Right forelimb (tissue), 1 donor: Measurements from ENCODE around the gene SNX25.
A peak's percentile ranks its signal among the peaks of the same experiment; 100 is the strongest.

Experiments
- DNase-seq: peaks from one replicate; pipeline ENCODE4 v3.0.0-alpha.2; 2018

Gene SNX25

DNA sequence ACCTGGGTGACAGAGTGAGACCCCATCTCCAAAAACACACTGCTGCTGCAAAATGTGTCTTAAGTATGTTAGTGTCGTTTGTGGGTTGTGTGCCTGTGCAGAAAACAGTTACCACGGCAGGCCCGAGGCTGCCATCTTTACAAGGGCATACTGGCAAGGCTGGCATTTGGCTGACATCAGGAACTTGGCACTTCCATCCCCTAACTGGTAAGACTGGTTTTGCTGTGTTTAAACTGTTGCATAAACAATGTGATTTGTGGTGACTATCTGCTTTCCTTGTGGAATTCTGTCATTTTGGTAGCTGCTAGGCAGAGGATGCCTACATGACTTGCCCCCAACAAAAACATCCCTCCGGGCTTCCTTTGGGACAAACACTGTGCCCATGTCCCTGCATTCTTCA, 174.1 kb downstream of the SNX25 start:
- no peak for DNase-seq

DNA sequence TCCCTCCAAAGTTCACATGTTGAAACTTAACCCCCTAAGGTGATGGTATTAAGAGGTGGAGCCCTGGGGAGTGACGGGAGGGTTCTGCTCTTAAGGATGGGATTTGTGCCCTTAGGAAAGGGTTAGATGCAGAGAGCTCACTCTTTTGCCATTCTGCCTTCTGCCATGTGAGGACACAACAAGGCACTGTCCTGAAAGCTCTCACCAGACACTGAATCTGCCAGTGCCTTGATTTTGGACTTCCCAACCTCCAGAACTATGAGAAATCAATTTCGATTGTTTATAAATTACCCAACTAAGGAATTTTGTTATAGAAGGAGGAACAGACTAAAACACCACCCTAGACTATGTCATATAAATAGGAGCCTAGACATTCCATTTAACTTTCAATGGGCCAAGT, 174.7 kb downstream of the SNX25 start:
- no peak for DNase-seq

DNA sequence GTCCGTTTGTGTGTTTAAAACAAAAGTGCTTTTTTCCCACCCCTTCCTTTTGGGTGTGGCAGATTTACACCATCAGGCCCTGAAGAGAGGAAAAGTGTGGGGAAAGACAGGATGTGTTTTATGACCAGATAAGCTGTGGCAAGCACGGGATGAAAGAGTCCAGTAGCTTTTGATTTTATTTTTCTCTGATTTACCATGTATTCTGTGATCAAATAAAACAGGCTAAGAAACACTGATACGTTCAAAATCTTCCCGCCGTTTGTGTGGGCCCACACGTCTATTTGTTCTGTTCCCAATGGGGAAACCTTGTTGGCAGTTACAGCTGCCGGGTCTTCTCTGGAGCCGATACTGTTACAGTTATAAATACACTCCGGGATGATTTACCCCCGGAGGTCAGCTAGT, 175.5 kb downstream of the SNX25 start:
- DNase-seq: no peak

DNA sequence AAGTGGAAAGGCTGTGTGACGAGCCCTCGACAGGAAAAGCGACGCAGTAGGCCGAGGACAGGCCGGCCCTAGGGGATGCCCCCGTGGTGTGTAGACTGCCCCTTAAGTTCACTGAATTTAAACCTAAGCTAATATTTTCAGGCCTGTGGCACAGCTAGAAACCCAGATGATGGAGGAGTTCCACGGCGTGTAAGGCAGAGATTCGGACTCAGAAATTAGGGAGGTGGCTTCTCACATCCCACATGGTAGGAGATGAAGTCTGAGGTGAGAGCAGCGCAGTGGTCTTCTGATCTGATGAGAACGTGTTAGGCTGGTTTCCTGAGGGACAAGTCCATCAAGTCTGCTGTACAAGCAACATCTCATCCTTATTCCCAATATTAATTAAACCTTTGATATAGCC, 178.6 kb downstream of the SNX25 start:
- no peak for DNase-seq

DNA sequence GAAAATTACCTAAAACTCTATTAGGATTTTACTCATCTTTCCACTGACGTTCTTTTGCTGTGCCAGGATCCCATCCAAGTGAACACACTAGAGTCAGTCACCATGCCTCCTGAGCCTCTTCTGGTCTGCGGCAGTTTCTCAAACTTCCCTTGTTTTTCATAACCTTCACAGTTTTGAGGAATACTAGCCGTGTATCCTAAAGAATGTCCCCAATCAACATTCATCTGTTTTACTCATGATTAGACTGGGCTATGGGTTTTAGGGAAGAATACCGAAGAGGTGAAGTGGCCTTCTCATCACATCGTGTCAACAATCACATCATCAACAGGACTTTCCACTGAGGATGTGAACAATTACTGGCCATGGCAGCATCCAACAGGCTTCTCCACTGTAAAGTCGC, 181.5 kb downstream of the SNX25 start:
- no peak for DNase-seq

DNA sequence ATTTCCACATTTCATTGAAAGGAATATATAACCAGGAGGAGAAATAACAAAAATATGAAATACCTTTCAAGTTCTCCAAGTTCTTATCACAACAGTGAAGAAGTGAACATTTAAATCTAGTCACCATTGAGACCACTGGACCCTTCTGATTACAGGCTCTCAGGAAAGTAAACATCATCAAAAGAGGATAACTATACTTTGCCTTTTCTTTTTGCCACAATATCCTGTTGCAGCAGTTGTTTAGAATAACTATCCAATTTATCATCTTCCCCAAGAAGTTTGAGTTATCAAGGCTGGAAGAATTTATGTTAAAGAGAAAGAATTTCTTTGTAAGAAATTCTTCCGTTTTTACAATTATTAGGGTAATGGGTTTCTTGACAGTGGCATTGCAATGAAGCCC, 182.8 kb downstream of the SNX25 start:
- no peak for DNase-seq

DNA sequence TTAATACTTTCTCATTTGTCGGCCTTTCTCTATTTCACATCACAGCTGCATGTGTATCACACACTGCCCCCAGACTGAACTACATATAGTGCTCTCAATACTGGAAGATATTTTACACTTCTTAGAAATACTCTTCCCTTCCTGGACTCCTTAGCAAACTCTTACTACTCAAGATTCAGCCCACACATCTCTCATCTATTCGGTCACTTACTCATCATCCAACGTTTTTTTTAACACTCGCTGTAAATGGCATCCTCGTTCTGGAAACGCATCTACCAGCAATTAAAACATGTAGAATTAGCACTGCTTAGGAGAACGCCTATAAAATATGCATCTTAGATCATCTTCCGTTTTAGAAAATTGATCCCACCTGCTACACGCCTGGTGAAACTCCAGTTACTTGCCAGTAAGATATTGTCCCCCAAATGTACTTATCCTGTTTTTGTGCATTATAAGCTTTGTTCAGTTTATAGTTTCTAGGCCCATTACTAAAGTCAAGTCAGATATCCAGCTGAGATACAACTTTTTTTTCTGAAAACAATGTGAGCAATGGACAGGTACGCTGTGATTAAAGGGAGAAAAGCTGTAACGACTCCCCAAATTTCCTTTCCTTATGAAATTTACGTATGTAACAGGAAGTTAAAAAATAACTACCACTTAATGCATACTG, 185.3 kb downstream of the SNX25 start:
- no peak for DNase-seq

DNA sequence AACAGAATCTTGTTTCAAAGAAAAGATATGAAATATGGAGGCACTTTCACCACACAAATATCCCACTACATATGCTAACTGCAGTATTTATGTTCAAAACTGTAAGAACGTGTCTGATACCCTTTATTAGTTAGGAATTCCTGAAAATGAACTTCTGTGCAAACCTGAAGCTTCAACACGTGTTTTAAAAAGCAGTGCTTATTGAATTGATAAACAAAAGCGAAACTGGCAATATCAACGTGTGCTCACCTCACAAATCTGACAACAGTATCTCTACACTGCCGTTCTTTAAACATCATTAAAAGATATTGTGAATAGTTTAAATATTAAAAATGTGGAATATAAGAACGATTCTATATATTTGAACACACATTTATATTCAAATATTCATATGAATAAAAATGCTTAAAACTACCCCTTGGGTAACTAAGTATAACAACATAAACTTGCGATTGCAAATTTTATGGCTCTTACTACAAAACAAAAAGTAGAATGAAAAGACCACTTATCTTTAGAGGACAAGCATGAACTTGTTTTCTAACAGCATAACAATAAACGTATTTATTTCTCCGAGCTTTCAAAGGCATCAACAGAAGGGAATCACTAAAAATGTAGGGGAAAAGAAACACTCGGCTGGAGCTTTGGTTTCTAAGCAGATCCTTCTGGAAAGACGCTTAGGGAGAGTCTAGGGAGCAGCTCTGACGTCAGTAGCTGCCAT, 186.0 kb downstream of the SNX25 start, which contains the start of gene LRP2BP:
Gene LRP2BP, minus strand, starts transcription at position 687 of the 718 bp plus-strand sequence. CDS start 17,738 bp downstream, outside the sequence.
- no peak for DNase-seq

DNA sequence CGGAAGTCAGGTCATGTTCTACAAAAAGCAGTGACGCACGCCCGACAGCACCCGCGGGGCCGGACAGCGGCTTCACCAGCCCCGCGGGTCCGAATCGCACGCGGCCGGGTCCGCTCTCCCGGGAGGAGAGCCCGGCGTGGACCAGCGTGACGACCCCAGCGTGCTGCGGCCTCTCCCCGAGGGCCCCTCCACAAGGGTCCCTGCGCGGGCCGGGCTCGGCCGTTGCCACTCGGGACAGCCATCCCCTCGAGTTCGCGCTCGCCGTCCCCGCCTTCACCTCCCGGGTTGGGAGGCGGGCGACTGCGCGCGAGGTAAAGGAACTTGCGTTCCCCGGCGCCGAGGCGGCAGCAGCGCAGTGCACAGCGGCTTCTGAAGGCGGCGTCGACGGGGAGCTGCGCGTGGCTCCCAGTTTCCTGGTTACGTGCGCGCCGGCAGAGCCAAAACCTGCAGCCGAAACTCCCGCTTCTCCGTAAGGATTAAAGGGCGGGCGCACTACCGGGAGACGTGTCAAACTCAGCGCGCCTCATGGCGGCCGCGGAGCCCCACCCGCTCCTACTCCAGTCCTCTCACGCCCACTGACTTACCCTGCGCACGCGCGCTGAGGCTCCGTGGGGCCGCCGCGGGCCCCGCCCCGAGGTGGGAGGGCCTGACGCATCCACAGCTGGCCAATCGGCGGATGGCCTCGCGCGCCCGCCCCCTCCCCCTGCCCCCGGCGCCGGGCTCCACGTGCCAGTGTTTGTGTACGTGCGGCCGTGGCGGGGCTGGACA, 186.7 kb downstream of the SNX25 start:
- peak; percentile 99 for DNase-seq

DNA sequence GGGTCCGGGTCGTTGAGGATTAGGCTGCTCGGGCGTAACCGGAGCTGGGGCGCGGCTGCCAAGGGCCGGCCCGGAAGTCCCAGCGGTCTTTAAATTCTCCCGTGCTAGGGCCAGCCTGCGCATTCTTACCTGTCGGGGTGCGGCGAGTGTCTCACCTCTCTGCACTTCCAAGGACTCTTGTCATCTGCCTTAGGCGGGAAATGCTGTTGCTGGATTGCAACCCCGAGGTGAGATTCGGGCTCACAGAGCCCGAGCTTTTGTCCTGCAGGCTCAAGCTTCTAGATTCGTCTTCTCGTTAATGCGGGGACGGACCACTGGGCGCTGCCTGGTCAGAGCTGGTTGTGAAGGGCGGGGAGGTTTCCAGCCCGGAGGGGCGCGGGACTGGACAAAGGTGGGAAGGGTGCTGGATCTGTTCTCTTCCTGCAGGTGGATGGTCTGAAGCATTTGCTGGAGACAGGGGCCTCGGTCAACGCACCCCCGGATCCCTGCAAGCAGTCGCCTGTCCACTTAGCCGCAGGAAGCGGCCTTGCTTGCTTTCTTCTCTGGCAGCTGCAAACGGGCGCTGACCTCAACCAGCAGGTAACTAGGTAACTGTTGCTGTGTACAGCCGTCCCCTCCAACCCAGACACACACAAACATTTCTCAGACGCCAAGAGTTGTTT, 187.5 kb downstream of the SNX25 start, which contains the start of gene ANKRD37:
Gene ANKRD37, plus strand, starts transcription at position 118 of the 662 bp plus-strand sequence. Its CDS starts 83 bp downstream, at position 201.
- no peak for DNase-seq

DNA sequence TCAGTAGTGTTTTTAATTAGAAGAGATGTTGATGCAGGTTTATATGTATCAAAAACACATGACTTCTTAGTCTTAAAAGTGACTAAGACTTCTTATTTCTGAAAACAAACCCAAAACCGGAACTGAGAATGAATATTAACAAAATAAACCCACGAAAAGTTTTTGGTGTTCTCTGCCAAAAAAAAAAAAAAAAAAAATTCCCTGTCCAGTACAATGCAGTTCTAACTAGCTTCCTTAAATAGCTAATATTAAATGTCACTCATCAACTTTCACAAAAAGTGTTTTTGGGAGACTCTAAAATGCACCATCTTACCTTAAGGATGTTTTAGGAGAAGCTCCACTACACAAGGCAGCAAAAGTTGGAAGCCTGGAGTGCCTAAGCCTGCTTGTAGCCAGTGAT, 189.2 kb downstream of the SNX25 start:
- no peak for DNase-seq

DNA sequence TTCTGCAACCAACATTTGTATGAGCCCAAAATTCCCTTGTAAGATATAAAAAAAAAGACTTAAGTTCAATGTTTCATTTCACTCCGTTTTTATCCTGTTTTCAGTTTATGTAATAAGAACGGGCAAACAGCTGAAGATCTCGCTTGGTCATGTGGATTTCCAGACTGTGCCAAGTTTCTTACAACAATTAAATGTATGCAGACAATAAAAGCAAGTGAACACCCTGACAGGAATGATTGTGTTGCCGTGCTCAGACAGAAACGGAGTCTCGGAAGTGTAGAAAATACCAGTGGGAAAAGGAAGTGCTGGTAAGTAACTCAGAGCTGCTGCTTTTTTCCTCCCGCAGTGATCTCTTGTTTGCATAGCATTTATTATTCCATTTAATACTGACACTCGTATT, 190.1 kb downstream of the SNX25 start:
- DNase-seq: no peak

DNA sequence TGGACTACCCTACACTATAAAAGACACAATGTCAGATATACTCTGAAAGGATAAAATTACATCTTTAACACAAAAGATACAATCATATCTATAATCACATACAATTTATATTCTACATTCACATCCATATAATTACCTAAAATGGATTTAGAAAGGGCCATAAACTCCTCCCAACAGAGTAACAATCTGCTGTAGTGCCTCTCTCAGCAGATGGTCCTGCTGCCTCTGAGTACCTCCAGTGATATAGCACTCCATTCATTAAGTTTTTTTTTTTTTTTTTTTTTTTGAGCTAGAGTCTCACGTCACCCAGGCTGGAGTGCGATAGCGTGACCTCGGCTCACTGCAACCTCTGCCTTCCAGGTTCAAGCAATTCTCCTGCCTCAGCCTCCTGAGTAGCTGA, 194.6 kb downstream of the SNX25 start:
- no peak for DNase-seq

DNA sequence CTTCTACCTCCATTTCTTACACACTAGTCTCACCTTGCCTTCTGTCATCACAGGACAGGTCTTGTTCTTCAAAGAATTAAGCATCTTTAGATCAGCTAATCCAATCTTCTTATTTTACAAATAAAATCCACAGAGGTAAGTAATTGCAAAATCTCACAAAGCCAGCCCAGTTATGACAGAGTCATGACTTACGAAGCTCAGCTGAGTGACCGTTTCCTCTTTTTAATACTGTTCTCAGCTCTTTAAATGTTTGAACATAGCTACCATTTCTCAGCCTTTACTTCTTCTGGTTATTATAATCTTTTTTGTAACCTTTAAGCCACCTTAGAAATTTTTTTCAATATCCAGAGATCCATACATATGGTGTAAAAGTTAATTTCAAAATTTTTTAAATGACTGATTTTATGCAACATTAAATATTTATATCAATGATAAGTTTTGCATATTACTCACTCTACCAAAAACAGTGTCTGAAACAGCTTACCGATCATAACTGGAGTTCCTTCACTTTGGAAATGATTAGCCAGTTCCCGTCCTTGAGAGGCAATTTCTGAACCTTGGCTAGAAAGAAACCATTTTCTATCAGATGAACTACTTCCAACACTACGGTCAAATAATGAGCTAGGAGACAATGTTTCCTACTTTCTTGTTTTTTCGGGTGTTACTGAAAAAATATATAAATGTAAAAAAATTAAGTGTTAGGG, 196.1 kb downstream of the SNX25 start:
- DNase-seq: no peak

DNA sequence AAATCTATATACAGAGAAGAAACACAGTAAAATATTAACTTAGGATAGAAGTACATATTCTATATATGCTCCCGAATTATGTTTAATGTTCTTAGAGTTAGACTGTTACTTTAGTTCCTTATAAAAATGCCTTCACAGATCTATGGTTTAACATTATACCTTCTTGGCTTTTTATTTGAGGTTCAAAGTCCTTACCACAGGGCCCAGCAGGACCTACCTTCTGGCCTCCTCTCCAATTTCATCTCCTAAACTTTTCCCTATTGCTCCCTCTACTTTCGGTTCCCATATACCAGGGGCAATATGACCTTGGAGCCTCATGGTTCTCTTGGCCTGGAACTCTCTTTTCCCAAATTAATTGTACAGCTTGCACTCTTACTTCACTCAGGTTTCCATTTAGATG, 199.0 kb downstream of the SNX25 start:
- no peak for DNase-seq

DNA sequence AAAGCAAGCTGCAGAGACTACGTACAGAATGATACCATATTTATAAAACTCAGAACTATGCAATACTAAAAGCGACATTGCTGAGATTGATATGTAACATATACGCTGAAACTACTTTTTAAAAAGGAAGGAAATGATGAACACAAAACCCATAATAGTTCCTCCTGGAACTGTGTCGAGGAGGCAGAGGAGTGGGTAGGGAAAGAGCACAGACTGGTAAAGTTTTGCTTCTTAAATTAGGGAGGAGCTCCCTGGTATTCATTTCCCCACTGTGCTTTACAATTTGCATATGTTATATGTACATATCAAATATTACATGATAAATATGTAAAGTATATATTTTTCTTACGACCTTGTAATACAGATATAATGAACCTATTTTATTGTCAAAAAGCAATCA, 202.5 kb downstream of the SNX25 start:
- DNase-seq: no peak

DNA sequence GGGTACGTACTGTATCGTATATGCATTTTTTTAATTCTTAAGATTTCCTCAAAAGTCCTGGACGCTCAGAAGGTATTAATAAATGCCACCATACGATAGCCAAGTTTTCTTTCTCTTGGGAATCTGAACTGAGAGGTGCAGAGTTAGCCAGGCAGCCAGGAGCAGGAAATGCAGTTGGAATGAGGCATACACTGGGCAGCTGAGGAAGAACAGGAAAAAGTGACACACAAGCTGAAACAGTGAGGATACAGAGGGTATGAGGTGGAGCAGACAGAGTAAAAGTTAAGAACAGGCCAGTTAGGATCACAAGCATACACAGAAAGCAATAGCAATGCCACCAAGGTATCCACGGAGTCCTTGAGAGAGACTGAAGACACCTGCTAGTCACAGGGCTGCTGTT, 203.0 kb downstream of the SNX25 start:
- no peak for DNase-seq
